Body of pancreas (tissue), 4 donors: ENCODE measurements around the gene DCLRE1B.

Experiments
- CTCF ChIP-seq, 7 experiments: fragments of 450-650 bp in 4 of 7; fragments of 200-600 bp in 3 of 7; sonication (generic) in 3 of 7; IDR thresholded peaks; one replicate each; pipeline ENCODE4 v1.5.1; 2016 to 2019; ENCODE audit warnings: antibody characterized with exemption in 7 of 7
- POLR2A ChIP-seq, 3 donors: fragments of 450-650 bp; IDR thresholded peaks; one replicate each; pipeline ENCODE4 v1.6.1; 2016; ENCODE audit warnings: antibody characterized with exemption in 3 of 3, mild to moderate bottlenecking in 2 of 3

GRCh38 chr1:113928187-113928930 is 23.2 kb downstream of the DCLRE1B start:
- TF ChIP-seq CTCF (IDR thresholded peaks at IDR 0.05) (no peak), POLR2A (IDR thresholded peaks at IDR 0.05) (no peak)
